ENCODE measurements around the gene MRPL55.

GRCh38 chr1:228148196-228148861 lies 39.2 kb upstream of the MRPL55 start:
- TF ChIP-seq CTCF (conservative IDR thresholded peaks at IDR 0.05; ENCODE audit: low read depth, low read length) (no peak), EZH2 (IDR thresholded peaks at IDR 0.05; ENCODE audit: borderline replicate concordance, low read depth, low read length, poor library complexity, severe bottlenecking) (no peak)

All from A673 (cell line).